NK-92 treated with Interleukin-12 subunit alpha and Interleukin-12 subunit beta, amount 100 ng/mL, for 24 hours (cell line): Measurements from ENCODE around the gene MAMDC2.
A peak's percentile ranks its signal among the peaks of the same experiment; 100 is the strongest.

Experiments used
- DNase-seq: peaks from one replicate; lab custom pipeline; 2025; lab: John Stamatoyannopoulos, UW

The MAMDC2 gene

DNA sequence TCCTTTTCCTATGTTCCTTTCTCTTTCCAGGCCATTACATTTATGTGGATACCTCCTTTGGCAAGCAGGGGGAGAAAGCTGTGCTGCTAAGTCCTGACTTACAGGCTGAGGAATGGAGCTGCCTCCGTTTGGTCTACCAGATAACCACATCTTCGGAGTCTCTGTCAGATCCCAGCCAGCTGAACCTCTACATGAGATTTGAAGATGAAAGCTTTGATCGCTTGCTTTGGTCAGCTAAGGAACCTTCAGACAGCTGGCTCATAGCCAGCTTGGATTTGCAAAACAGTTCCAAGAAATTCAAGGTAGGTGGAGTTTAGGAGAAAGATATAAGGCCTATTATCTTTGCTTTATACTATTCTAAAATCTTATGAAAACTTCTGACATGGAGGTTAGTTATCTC lies 64.5 kb downstream of the MAMDC2 start:
- DNase-seq = no peak

- DNase-seq = no peak
Measured at GRCh38 chr9:70110194-70111041, 66.8 kb downstream of the MAMDC2 start.

- peak; percentile 7 for DNase-seq
Measured at GRCh38 chr9:70111042-70111602, 67.5 kb downstream of the MAMDC2 start.

DNA sequence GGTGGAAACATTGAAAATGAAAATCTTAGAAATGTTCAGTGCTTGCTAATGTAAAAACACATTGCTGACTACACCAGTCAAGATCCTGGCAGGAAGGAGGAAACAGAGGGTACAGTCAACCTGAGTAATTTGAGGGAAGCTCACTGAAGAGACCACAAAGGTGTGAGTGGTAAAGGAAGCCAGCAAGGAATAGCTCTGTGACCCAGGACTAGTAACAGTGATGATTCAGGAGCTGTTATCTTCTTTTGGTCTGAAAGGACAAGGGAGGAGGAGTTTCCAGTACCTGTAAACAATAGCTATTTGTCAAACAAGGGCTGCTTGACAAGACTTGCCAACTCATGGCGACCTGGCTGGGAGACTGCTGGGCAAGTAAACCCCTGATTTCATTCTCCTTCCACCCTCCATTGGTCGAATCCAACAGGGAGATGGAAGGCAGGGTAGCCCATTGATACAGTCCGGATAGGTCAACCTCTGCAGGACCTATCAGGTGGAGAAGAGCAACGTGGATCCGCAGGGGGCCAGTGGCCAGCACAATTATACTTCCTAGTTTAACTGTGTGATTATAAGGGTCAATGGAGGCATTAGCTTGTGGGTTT lies 68.1 kb downstream of the MAMDC2 start:
- no peak for DNase-seq

GRCh38 chr9:70112981-70113380 lies 69.3 kb downstream of the MAMDC2 start:
- no peak for DNase-seq

- DNase-seq = no peak
Measured at GRCh38 chr9:70113403-70114022, 69.9 kb downstream of the MAMDC2 start.

GRCh38 chr9:70114898-70115297 lies 71.2 kb downstream of the MAMDC2 start:
- DNase-seq = no peak

DNA sequence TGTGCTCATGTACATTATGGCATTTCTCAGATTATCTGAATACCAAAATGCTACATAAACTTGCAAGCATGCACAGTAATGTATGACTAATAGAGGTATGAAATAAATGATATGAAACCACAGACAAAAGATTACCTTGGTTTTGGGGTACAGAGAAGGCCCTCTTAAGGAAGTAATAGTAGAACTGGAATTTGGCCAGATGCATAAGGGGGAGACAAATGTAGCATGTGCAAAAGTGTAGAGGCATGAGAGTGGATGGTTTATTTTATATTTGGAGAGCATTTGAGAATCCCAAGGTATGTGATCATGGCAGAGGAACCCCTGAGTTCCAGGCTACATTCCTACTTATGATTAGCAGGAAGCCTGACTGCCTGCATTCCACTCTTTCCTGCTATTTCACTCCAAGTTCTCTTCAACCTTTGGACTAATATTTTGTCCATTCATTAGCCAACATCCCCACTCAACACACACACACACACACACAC lies 74.2 kb downstream of the MAMDC2 start:
- DNase-seq = no peak

- no peak for DNase-seq
Measured at GRCh38 chr9:70119786-70120185, 76.1 kb downstream of the MAMDC2 start.

- no peak for DNase-seq
Measured at GRCh38 chr9:70120834-70121510, 77.3 kb downstream of the MAMDC2 start.

- no peak for DNase-seq
Measured at GRCh38 chr9:70121818-70122436, 78.3 kb downstream of the MAMDC2 start.

DNA sequence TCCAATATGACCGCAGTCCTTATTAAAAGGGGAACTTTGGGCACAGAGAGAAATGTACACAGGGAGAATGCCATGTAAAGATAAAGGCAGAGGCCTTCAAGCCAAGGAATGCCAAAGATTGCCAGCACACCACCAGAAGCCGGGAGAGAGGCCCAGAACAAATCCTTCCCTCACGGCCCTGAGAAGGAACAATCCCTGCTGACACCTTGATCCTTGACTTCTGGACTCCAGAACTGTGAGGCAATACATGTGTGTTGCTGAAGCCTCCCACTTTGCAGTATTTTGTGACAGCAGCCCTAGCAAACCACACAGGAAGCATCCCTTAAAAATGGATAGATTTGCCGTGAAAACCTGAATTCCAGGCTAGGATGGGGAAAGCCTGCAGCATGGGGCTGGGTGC lies 80.0 kb downstream of the MAMDC2 start:
- no peak for DNase-seq

GRCh38 chr9:70125621-70126263 lies 82.1 kb downstream of the MAMDC2 start:
- DNase-seq = no peak

- DNase-seq = no peak
Measured at GRCh38 chr9:70127036-70127435, 83.4 kb downstream of the MAMDC2 start.

DNA sequence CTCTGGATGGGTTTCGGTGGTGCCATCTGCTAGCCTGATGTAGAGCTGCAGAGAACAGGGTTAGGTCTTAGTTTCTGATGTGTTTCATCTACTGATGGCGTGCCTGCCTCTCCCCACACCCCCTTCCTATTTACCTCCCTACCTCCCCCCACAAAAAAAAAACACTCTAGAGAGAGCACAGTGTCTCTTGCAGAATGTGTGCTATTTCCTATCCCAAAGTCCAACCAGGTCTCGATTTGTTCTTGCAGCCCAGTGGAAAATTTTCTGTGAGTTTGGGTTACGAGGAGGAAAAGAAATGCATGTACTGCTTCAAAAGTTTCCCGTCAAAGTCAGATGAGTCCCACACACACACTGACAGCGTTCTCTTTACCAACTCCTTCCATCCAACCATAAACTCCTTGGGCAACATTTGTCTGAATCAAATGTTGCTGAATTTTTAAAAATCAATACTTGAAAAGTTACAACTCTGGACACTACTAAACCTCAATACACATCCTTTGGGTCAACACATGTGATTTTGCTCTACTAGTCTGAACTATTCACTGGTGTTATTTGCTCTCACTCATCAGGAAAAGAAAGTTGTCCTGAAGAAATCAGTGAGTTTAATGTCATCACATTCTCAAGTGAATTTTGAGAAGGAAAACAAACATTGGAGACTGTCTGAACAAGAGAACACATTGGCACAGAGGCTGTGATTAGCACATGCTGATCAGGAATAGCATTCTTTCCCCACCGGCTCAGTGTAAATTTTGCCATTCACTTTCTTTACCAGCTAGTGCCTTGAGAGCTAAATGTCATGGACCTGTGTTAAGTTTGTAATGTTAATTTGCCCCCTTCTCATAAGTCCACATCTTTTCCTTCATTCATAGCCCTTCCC lies 84.1 kb downstream of the MAMDC2 start:
- no peak for DNase-seq

- no peak for DNase-seq
Measured at GRCh38 chr9:70130266-70130665, 86.6 kb downstream of the MAMDC2 start.

GRCh38 chr9:70131296-70131695 lies 87.6 kb downstream of the MAMDC2 start:
- no peak for DNase-seq

DNA sequence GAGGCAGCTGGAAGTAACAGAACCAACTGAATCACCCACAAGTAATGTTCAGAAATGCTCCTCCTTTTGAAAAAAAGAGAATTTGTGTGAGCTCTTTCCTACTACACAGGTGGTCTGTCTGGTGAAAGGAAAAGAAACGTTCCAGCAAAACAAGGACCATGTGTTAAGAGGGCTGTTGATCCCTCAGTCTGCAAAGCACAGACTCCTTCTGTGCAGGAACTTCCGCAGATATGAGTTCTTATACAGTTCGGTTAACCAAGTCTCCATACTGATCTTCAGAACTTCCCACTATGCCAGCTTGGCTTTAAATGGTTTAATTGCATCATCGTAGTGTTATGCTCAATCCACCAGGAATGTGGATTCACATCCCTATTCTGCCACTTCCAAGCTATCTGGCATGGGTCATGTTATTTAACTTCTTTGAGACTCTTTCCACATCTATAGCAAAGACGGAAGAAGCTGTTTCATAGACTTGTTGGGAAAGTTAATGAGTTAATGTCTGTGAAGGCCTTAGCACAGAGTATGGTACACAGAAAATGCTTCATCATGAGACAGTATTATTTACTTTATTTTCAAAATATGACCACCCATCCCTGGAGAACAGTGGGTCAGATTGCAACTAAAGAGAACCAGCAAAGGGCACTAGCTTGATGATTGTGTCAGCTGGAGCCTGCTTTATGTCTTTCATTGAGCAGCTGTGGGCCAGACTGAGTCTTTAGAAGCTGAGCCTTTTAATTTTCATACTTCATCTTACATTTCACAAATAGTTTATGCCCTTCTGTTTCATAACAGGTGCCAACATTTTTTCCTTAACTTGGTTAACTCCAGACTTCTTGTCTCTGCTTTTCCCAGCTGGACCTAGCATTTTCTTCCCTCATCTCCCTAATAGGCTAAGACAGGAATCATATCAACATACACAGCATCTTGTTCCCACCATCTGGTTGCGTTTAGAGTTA lies 89.9 kb downstream of the MAMDC2 start:
- no peak for DNase-seq

GRCh38 chr9:70134360-70134759 lies 90.7 kb downstream of the MAMDC2 start:
- no peak for DNase-seq
